GM13976 (cell line): ENCODE data around the gene TNNC1.

Experiments
- DNase-seq: peaks from one replicate; pipeline ENCODE4 v3.0.0; 2012; ENCODE audit warnings: low spot score
- CTCF ChIP-seq: IDR thresholded peaks from 2 replicates; pipeline ENCODE4 v1.5.1; 2012; ENCODE audit warnings: borderline replicate concordance, mild to moderate bottlenecking; ENCODE audit not compliant: insufficient read depth; ENCODE audit errors: extremely low read depth, missing control alignments, control extremely low read depth
- in situ Hi-C: fragments of 300-500 bp; cut with MboI; formaldehyde crosslinking; loops from one replicate; pipeline ENCODE4 v1.12.0; 2022; ENCODE audit warnings: low sequenced_read_pairs, mixed read lengths, inconsistent platforms; ENCODE audit not compliant: unreplicated experiment

The TNNC1 gene

GRCh38 chr3:52458770-52459545 lies 5.1 kb upstream of the TNNC1 start:
- in situ Hi-C loops: no loop called here
- no peak for DNase-seq
- no peak for TF ChIP-seq CTCF

- DNase-seq: no peak
- in situ Hi-C loops: no loop called here
- TF ChIP-seq CTCF: no peak
These were observed 4.4 kb upstream of the TNNC1 start for GRCh38 chr3:52458031-52458760.

DNA sequence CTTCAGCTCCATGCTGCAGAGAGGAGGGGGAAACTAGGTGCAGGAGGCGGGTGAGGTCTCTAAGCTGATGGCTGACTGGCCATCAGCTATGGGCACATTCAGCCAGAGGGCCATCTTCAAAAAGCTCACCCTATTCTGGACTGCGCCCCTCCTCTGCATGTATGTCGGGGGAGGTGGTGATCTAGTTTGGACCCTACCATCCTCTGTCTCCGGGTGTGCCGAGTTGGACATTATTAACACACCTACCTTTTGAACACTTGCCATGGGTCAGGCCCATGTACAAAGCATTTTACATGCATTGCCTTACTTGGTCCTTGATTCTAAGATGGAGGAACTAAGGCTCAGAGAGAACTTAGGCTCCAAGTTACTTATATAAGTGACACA lies 3.0 kb upstream of the TNNC1 start:
- TF ChIP-seq CTCF: no peak
- no peak for DNase-seq
- in situ Hi-C loops: no loop called here

GRCh38 chr3:52456169-52456799 lies 2.4 kb upstream of the TNNC1 start:
- no peak for DNase-seq
- TF ChIP-seq CTCF: no peak
- in situ Hi-C loops: no loop called here

DNA sequence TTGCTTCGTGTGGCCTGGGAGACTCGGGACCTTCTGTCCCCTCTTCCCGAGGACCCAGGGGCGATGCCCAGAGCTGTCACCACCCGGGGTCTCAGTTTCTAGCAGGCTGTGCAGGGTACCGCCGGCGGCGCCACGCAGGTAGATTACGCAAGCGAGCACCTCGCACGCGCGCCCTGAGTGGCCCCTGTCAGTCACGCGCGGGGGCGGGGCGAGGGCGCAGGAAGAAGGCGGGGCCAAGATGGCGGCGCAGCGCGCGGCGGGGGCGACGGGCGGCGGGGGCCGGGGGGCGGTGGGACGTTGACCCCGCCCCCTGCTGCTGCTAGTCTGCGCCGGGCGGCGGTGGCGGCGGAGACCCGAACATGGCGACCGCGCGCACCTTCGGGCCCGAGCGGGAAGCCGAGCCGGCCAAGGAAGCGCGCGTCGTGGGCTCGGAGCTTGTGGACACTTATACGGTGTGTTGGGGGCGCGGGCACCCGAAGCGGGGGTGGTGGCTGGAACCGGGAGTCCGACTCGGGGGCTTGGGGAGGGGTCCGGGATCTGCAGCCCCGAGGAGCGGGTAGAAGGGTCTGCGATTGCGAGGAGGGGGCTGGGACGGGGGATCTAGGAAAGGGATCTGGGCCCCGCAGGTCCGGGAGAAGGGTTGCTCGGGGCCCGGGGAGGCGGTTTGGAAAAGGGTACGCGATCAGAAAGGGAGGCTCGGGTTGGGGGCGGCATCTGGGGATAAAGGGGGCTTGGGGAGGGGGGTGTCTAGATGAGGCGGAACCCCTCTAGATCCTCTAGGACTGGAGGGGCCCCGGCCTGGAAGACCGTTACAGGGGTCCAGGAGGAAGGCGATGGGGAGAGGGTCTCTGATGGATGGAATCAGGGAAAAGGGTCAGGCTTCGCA lies 1.7 kb upstream of the TNNC1 start, which contains the start of gene NISCH:
TSS of gene NISCH (plus strand) at position 322 of the 886 bp plus-strand sequence. CDS start at position 360, 38 bp downstream.
- in situ Hi-C loops: no loop called here
- no peak for TF ChIP-seq CTCF
- DNase-seq: peak; percentile 98

DNA sequence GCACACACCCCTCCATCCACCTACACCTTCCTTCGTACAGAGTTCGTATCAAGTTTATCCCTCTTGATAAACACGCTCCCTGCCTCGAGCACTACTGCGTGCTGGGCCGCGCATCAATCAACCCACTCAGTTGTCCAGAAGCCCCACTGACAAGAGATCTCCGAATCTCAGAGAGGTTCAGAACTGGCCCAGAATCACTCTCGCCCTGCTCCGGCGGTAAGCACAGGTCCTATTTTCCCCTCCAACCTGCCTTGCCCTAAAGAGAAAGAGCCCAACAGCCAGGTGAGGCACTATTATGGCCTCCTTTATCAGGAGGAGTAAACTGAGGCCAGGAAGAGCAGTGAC lies 1.1 kb upstream of the TNNC1 start:
- in situ Hi-C loops: no loop called here
- no peak for TF ChIP-seq CTCF

More for the DNA sequence above, 1.1 kb upstream of the TNNC1 start:
- no peak for DNase-seq
